SU-DHL-6 (cell line): ENCODE results near the gene GPR62.

Experiments
- EZH2phosphoT487 ChIP-seq: fragments of 200-600 bp; sonication (generic), shearing (Covaris generic); conservative IDR thresholded peaks from 2 replicates; pipeline ENCODE4 v1.6.1; 2018; ENCODE audit warnings: mild to moderate bottlenecking, antibody characterized with exemption, low read length, moderate library complexity, mixed read lengths
- TF ChIP-seq, protein P1 (sequence below): fragments of 200-600 bp; sonication (generic); IDR thresholded peaks from one replicate; pipeline ENCODE4 v1.5.1; 2017; ENCODE audit warnings: antibody characterized with exemption, mild to moderate bottlenecking, low read length, moderate library complexity; ENCODE audit not compliant: insufficient read depth, poor library complexity, severe bottlenecking

DNA sequence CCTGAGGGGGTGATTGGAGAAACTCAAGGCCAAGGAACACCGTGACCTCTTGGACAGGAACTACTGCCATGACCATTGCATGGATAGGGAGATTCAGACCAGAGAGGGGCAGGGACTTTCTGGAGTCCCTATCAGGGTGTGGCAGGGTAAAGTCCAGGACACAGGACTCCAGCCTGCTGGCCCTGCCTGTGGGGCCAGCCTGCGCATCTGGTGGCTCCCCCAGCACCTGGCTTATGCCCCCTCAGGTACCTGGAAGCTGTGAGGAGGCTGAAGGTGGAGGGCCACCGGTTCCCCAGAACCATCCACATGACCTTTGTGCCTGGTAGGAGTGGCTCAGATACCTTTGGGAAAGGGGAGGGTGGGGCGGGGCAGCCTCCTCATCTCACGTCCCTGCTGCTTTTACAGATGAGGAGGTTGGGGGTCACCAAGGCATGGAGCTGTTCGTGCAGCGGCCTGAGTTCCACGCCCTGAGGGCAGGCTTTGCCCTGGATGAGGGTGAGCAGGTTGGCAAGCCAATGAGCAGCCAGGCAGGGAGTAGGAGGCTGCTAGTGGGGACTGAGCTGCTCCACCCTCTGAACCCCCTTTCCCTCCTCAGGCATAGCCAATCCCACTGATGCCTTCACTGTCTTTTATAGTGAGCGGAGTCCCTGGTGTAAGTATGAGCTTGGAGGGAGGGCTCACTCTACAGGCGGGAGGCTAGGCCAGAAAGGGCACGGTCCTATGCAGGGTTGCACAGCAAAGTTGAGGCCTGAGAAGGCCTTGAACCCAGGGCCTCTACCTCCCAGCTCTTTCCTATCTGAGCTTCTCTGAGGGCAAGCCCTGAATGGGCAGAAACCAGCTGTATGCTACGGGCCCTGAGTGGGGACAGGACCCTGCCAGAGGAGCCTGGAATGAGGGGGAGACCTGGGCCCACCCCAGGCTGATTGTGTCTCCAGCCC, 31.1 kb downstream of the GPR62 start:
- TF ChIP-seq, protein P1, sequence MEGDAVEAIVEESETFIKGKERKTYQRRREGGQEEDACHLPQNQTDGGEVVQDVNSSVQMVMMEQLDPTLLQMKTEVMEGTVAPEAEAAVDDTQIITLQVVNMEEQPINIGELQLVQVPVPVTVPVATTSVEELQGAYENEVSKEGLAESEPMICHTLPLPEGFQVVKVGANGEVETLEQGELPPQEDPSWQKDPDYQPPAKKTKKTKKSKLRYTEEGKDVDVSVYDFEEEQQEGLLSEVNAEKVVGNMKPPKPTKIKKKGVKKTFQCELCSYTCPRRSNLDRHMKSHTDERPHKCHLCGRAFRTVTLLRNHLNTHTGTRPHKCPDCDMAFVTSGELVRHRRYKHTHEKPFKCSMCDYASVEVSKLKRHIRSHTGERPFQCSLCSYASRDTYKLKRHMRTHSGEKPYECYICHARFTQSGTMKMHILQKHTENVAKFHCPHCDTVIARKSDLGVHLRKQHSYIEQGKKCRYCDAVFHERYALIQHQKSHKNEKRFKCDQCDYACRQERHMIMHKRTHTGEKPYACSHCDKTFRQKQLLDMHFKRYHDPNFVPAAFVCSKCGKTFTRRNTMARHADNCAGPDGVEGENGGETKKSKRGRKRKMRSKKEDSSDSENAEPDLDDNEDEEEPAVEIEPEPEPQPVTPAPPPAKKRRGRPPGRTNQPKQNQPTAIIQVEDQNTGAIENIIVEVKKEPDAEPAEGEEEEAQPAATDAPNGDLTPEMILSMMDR, result no peak
- TF ChIP-seq EZH2phosphoT487, result no peak
